HEK293 (cell line): ENCODE results near the gene PSME4.

ENCODE experiments used
- CTCF ChIA-PET: fragments of 350-600 bp; formaldehyde crosslinking; extraction: SDS; loops from one replicate; lab custom pipeline; 2021; ENCODE audit warnings: antibody characterized with exemption; lab: Yijun Ruan, JAX
- POLR2A ChIA-PET: fragments of 300-600 bp; formaldehyde crosslinking; extraction: SDS; loops from one replicate; lab custom pipeline; 2020; ENCODE audit warnings: antibody characterized with exemption, inconsistent platforms; lab: Yijun Ruan, JAX
- H3K27ac ChIP-seq: fragments of 200-500 bp; sonication (Bioruptor generic); 2 replicates; pipeline ENCODE4 v1.5.1; 2014; ENCODE audit warnings: low read depth, low read length, control low read depth, inconsistent platforms; ENCODE audit errors: extremely low read depth
- H3K36me3 ChIP-seq, 2 experiments: fragments of 200-500 bp in 1 of 2; sonication (Bioruptor generic) in 1 of 2; 1 replicate in 1 of 2; 2 replicates in 1 of 2; pipeline ENCODE4 v1.5.1; 2014 to 2017; ENCODE audit warnings: inconsistent platforms in 2 of 2, low read length in 2 of 2; ENCODE audit not compliant: control insufficient read depth in 2 of 2, insufficient read depth in 1 of 2
- H3K4me1 ChIP-seq: fragments of 200-500 bp; sonication (Bioruptor generic); 2 replicates; pipeline ENCODE4 v1.5.1; 2014; ENCODE audit warnings: mild to moderate bottlenecking, low read length, inconsistent platforms; ENCODE audit not compliant: control insufficient read depth, insufficient read depth
- H3K4me3 ChIP-seq: 2 replicates; pipeline ENCODE4 v1.5.1; 2011; ENCODE audit warnings: low read depth, mild to moderate bottlenecking, control low read depth, low read length, moderate library complexity
- H3K9me3 ChIP-seq: fragments of 200-500 bp; sonication (Bioruptor generic); 2 replicates; pipeline ENCODE4 v1.5.1; 2014; ENCODE audit warnings: low read depth, low read length, inconsistent platforms; ENCODE audit not compliant: control insufficient read depth, insufficient read depth
- FEZF1 ChIP-seq: fragments of 450-650 bp; formaldehyde crosslinking; IDR thresholded peaks from 2 replicates; pipeline ENCODE4 v1.5.1; 2016; ENCODE audit warnings: missing biosample characterization, missing genetic modification characterization
- GFI1B ChIP-seq: fragments of 450-650 bp; formaldehyde crosslinking; IDR thresholded peaks from 2 replicates; pipeline ENCODE4 v1.5.1; 2016; ENCODE audit warnings: missing biosample characterization, missing genetic modification characterization
- GLI2 ChIP-seq: fragments of 450-650 bp; formaldehyde crosslinking; IDR thresholded peaks from 2 replicates; pipeline ENCODE4; 2017; ENCODE audit warnings: missing biosample characterization, missing genetic modification characterization, low read depth, borderline replicate concordance
- HOXA7 ChIP-seq: sonication (generic); formaldehyde crosslinking; IDR thresholded peaks from 2 replicates; pipeline ENCODE4 v1.8.1; 2022; ENCODE audit warnings: missing genetic modification reagents, borderline replicate concordance
- HOXC10 ChIP-seq: sonication (generic); formaldehyde crosslinking; IDR thresholded peaks from 2 replicates; pipeline ENCODE4 v1.8.1; 2023; ENCODE audit warnings: mild to moderate bottlenecking, missing genetic modification reagents
- KLF17 ChIP-seq: fragments of 450-650 bp; formaldehyde crosslinking; IDR thresholded peaks from 2 replicates; pipeline ENCODE4 v1.5.1; 2016; ENCODE audit warnings: missing biosample characterization, missing genetic modification characterization
- MYNN ChIP-seq: fragments of 450-650 bp; formaldehyde crosslinking; IDR thresholded peaks from 2 replicates; pipeline ENCODE4 v1.5.1; 2016; ENCODE audit warnings: missing biosample characterization, missing genetic modification characterization, borderline replicate concordance
- ZBTB21 ChIP-seq: fragments of 450-650 bp; formaldehyde crosslinking; IDR thresholded peaks from 2 replicates; pipeline ENCODE4 v1.5.1; 2017; ENCODE audit warnings: missing biosample characterization, missing genetic modification characterization
- ZEB2 ChIP-seq: fragments of 450-650 bp; formaldehyde crosslinking; IDR thresholded peaks from 2 replicates; pipeline ENCODE4 v1.5.1; 2016; ENCODE audit warnings: missing biosample characterization, missing genetic modification characterization
- ZFP3 ChIP-seq: fragments of 450-650 bp; formaldehyde crosslinking; IDR thresholded peaks from 2 replicates; pipeline ENCODE4 v1.5.1; 2016; ENCODE audit warnings: low read depth, missing biosample characterization, missing genetic modification characterization
- ZNF146 ChIP-seq: fragments of 450-650 bp; formaldehyde crosslinking; IDR thresholded peaks from 2 replicates; pipeline ENCODE4 v1.5.1; 2016; ENCODE audit warnings: missing biosample characterization, missing genetic modification characterization
- ZNF2 ChIP-seq: fragments of 450-650 bp; formaldehyde crosslinking; IDR thresholded peaks from 2 replicates; pipeline ENCODE4 v1.5.1; 2016; ENCODE audit warnings: missing biosample characterization, missing genetic modification characterization
- ZNF202 ChIP-seq: fragments of 450-650 bp; formaldehyde crosslinking; IDR thresholded peaks from 2 replicates; pipeline ENCODE4 v1.5.1; 2016; ENCODE audit warnings: missing biosample characterization, missing genetic modification characterization, borderline replicate concordance
- ZNF280C ChIP-seq: fragments of 450-650 bp; formaldehyde crosslinking; IDR thresholded peaks from 2 replicates; pipeline ENCODE4 v1.5.1; 2016; ENCODE audit warnings: missing biosample characterization, missing genetic modification characterization
- ZNF37A ChIP-seq: fragments of 450-650 bp; IDR thresholded peaks from 2 replicates; pipeline ENCODE4 v1.5.1; 2018; ENCODE audit warnings: missing biosample characterization, missing genetic modification characterization
- ZNF48 ChIP-seq: fragments of 450-650 bp; formaldehyde crosslinking; IDR thresholded peaks from 2 replicates; pipeline ENCODE4 v1.5.1; 2016; ENCODE audit warnings: missing biosample characterization, missing genetic modification characterization
- ZNF514 ChIP-seq: fragments of 450-650 bp; formaldehyde crosslinking; IDR thresholded peaks from 2 replicates; pipeline ENCODE4 v1.5.1; 2016; ENCODE audit warnings: missing biosample characterization, missing genetic modification characterization
- ZNF530 ChIP-seq: fragments of 450-650 bp; formaldehyde crosslinking; IDR thresholded peaks from 2 replicates; pipeline ENCODE4 v1.5.1; 2016; ENCODE audit warnings: low read depth, missing biosample characterization, missing genetic modification characterization
- ZNF544 ChIP-seq: fragments of 450-650 bp; formaldehyde crosslinking; IDR thresholded peaks from 2 replicates; pipeline ENCODE4 v1.5.0; 2017; ENCODE audit warnings: missing biosample characterization, missing genetic modification characterization
- ZNF558 ChIP-seq: fragments of 450-650 bp; formaldehyde crosslinking; IDR thresholded peaks from 2 replicates; pipeline ENCODE4 v1.5.1; 2016; ENCODE audit warnings: missing biosample characterization, missing genetic modification characterization
- ZNF600 ChIP-seq: fragments of 450-650 bp; formaldehyde crosslinking; IDR thresholded peaks from 2 replicates; pipeline ENCODE4 v1.5.1; 2016; ENCODE audit warnings: missing biosample characterization, missing genetic modification characterization
- ZNF621 ChIP-seq: fragments of 450-650 bp; formaldehyde crosslinking; IDR thresholded peaks from 2 replicates; pipeline ENCODE4 v1.5.1; 2017; ENCODE audit warnings: missing biosample characterization, missing genetic modification characterization
- ZNF645 ChIP-seq: fragments of 450-650 bp; formaldehyde crosslinking; IDR thresholded peaks from 2 replicates; pipeline ENCODE4; 2016; ENCODE audit warnings: missing biosample characterization, missing genetic modification characterization
- ZNF768 ChIP-seq: fragments of 450-650 bp; formaldehyde crosslinking; IDR thresholded peaks from 2 replicates; pipeline ENCODE4 v1.5.1; 2018; ENCODE audit warnings: missing biosample characterization, mild to moderate bottlenecking, missing genetic modification characterization
- ZNF837 ChIP-seq: fragments of 450-650 bp; formaldehyde crosslinking; IDR thresholded peaks from 2 replicates; pipeline ENCODE4 v1.5.1; 2016; ENCODE audit warnings: missing biosample characterization, missing genetic modification characterization
- ZXDB ChIP-seq: fragments of 450-650 bp; formaldehyde crosslinking; IDR thresholded peaks from 2 replicates; pipeline ENCODE4 v1.5.1; 2016; ENCODE audit warnings: missing biosample characterization, missing genetic modification characterization
- TF ChIP-seq, protein P1 (sequence below): fragments of 450-650 bp; formaldehyde crosslinking; IDR thresholded peaks from 2 replicates; pipeline ENCODE4 v1.5.1; 2016; ENCODE audit warnings: missing biosample characterization, missing genetic modification characterization

The PSME4 gene

GRCh38 chr2:53881986-53882385 is 88.8 kb downstream of the PSME4 start:
- H3K27ac ChIP-seq = no peak overlapping the region

DNA sequence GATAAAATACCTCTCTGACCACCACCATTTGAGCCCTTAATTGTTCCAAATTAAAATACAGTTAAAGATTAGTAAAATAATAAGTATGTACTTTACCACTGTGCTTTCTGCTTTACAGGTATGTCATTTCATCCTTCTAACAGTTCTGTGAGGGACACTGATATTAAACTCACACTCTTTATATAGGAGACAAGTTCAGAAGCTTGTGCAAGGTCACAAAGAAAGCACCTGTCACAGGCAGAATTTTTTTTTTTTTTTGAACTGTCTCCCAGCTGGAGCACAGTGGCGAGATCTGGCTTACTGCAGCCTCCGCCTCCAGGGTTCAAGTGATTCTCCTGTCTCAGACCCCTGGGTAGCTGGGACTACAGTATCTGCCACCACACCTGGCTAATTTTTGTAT is 89.4 kb downstream of the PSME4 start:
- H3K27ac ChIP-seq = no peak overlapping the region
- H3K4me3 ChIP-seq = no peak overlapping the region
- H3K9me3 ChIP-seq = no peaks in the 10 kb centered on the region
- TF ChIP-seq ZNF2 (tag by site-specific recombination) = no peak
- TF ChIP-seq ZNF544 (tag by site-specific recombination) = no peak
- no peak for TF ChIP-seq ZNF146 (tag by site-specific recombination)
- no peak for TF ChIP-seq ZNF768 (tag by site-specific recombination)
- TF ChIP-seq ZEB2 (tag by site-specific recombination) = no peak
- no peak for TF ChIP-seq MYNN (tag by site-specific recombination)
- TF ChIP-seq ZNF48 (tag by site-specific recombination) = no peak
- H3K4me1 ChIP-seq = no peaks in the 10 kb centered on the region
- peaks cover 21 to 62% of the 10 kb centered on the region in 2 experiments for H3K36me3 ChIP-seq
- CTCF ChIA-PET = interaction anchor here (1.7 kb wide), 1 partner anchor 11 kb away, joined by 3 read pairs; no protein-coding TSS in a partner anchor
- POLR2A ChIA-PET = no interaction called here

More at GRCh38 chr2:53881986-53882385, 88.8 kb downstream of the PSME4 start:
- CTCF ChIA-PET = interaction anchor here (1.7 kb wide), 1 partner anchor 11 kb away, joined by 3 read pairs; no protein-coding TSS in a partner anchor
- no peaks in the 10 kb centered on the region for H3K9me3 ChIP-seq
- TF ChIP-seq GLI2 (no peak), ZNF600 (no peak), GFI1B (tag by site-specific recombination) (no peak), ZNF621 (tag by site-specific recombination) (no peak), ZFP3 (tag by site-specific recombination) (no peak), ZNF558 (tag by site-specific recombination) (no peak)
- TF ChIP-seq, all 188 proteins: peak for 0
- Histone ChIP-seq H3K4me1 (no peaks in the 10 kb centered on the region), H3K36me3 (peaks cover 28 to 65% of the 10 kb centered on the region in 2 experiments), H3K4me3 (no peak overlapping the region)
- POLR2A ChIA-PET = no interaction called here

DNA sequence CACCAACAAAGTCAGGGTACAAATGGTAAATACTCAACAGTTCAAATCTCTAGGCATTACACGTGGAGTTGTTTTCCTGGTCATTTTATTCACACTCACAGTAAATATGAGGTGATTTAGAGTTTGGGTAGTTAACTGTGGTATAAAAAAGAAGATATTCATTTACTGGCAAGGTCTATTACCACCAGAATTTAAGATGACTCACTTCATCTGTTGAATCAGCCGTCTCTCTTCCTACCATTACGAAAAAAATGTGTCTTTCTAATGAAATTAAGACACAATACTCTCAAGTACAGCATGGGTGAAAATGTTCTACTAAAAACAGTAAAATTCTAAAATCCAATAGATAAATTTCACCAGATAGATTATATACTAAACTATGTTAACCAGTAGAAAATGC is 90.0 kb downstream of the PSME4 start:
- Histone ChIP-seq H3K9me3 (no peaks in the 10 kb centered on the region), H3K4me3 (no peak overlapping the region), H3K4me1 (no peaks in the 10 kb centered on the region), H3K27ac (no peak overlapping the region), H3K36me3 (peaks cover 15 to 60% of the 10 kb centered on the region in 2 experiments)
- ChIA-PET CTCF (no interaction called here), POLR2A (no interaction called here)
- TF ChIP-seq ZNF280C (tag by site-specific recombination) = no peak
- no peak for TF ChIP-seq ZNF530 (tag by site-specific recombination)
- no peak for TF ChIP-seq ZBTB21 (tag by site-specific recombination)
- no peak for TF ChIP-seq ZNF202 (tag by site-specific recombination)
- TF ChIP-seq ZXDB (tag by site-specific recombination) = no peak
- no peak for TF ChIP-seq ZNF837 (tag by site-specific recombination)
- TF ChIP-seq ZNF645 = no peak
- no peak for TF ChIP-seq FEZF1 (tag by site-specific recombination)
- TF ChIP-seq HOXA7 = no peak
- no peak for TF ChIP-seq KLF17 (tag by site-specific recombination)
- TF ChIP-seq HOXC10 = no peak
- no peak for TF ChIP-seq ZNF37A
- TF ChIP-seq, protein P1, sequence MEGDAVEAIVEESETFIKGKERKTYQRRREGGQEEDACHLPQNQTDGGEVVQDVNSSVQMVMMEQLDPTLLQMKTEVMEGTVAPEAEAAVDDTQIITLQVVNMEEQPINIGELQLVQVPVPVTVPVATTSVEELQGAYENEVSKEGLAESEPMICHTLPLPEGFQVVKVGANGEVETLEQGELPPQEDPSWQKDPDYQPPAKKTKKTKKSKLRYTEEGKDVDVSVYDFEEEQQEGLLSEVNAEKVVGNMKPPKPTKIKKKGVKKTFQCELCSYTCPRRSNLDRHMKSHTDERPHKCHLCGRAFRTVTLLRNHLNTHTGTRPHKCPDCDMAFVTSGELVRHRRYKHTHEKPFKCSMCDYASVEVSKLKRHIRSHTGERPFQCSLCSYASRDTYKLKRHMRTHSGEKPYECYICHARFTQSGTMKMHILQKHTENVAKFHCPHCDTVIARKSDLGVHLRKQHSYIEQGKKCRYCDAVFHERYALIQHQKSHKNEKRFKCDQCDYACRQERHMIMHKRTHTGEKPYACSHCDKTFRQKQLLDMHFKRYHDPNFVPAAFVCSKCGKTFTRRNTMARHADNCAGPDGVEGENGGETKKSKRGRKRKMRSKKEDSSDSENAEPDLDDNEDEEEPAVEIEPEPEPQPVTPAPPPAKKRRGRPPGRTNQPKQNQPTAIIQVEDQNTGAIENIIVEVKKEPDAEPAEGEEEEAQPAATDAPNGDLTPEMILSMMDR (tag by site-specific recombination) = no peak
- no peak for TF ChIP-seq ZNF514 (tag by site-specific recombination)
